PC-3 (cell line): Measurements from ENCODE around the gene RAB20.

Experiments
- CTCF ChIP-seq: fragments of 300-600 bp; sonication (generic); conservative IDR thresholded peaks from 2 replicates; pipeline ENCODE4 v1.5.1; 2017; ENCODE audit warnings: antibody characterized with exemption, low read depth, mild to moderate bottlenecking, low read length
- EZH2 ChIP-seq: fragments of 300-600 bp; sonication (generic); IDR thresholded peaks from one replicate; pipeline ENCODE4 v1.6.1; 2017; ENCODE audit warnings: antibody characterized with exemption, mild to moderate bottlenecking, low read length; ENCODE audit not compliant: unreplicated experiment
- EZH2phosphoT487 ChIP-seq: fragments of 300-600 bp; sonication (generic); IDR thresholded peaks from 2 replicates; pipeline ENCODE4 v1.6.1; 2018; ENCODE audit warnings: mild to moderate bottlenecking, antibody characterized with exemption, low read length, borderline replicate concordance

- TF ChIP-seq CTCF, result no peak
- no peak for TF ChIP-seq EZH2
- no peak for TF ChIP-seq EZH2phosphoT487
Measured at GRCh38 chr13:110475117-110475516, 86.4 kb downstream of the RAB20 start.
